K562 (cell line): ENCODE results near the gene WDR18. TPM values are rescaled to one million over a fixed set of nuclear protein-coding genes. Genes with fewer than 3 reads are reported as not detected.

Source experiments
- ATAC-seq: fragments of 200-7000 bp; cut with Tn5 transposase; 3 replicates; pipeline ENCODE4 v1.9.1; 2020; ENCODE audit warnings: moderate library complexity
- BruUV-seq: library from RNA; stranded (reverse); fragments of 400-500 nt; replicated peaks from 2 replicates; lab custom pipeline; 2021; lab: Mats Ljungman, UMichigan
- CTCF ChIA-PET: fragments of 300-600 bp; formaldehyde crosslinking; extraction: SDS; loops from one replicate; lab custom pipeline; 2021; ENCODE audit warnings: low intra/inter-chr PET ratio; lab: Yijun Ruan, JAX
- POLR2A ChIA-PET: fragments of 300-600, 350-650 bp; sonication (Branson Sonifier 250); formaldehyde crosslinking; extraction: SDS; loops from one replicate; lab custom pipeline; 2021; ENCODE audit warnings: antibody characterized with exemption, inconsistent platforms; lab: Yijun Ruan, JAX
- DNase-seq, 4 experiments: peaks; one replicate each; pipeline versions ENCODE4 v3.0.0 to v3.0.0-alpha.2; 2011 to 2018; ENCODE audit warnings: low spot score in 3 of 4, mixed read lengths in 3 of 4; ENCODE audit errors: extremely low read depth in 1 of 4
- FAIRE-seq: peaks from 2 replicates; lab custom pipeline; 2011; peaks lifted over from hg19 to GRCh38; lab: Jason Lieb, UNC
- H2AFZ ChIP-seq: 2 replicates; pipeline ENCODE4 v1.6.0; 2011; ENCODE audit warnings: low read depth, low read length, control low read depth, inconsistent platforms
- H3K27ac ChIP-seq: fragments of 200-600 bp; 3 replicates; pipeline ENCODE4 v1.8.0; 2011; ENCODE audit warnings: low read depth, mild to moderate bottlenecking, control low read depth, inconsistent platforms, low read length, moderate library complexity, mixed read lengths; ENCODE audit errors: extremely low read depth
- H3K27me3 ChIP-seq, 2 experiments: fragments of 300-600 bp in 1 of 2; 2 replicates in 1 of 2; 3 replicates in 1 of 2; pipeline versions ENCODE4 v1.6.0 to v1.8.0; 2011; ENCODE audit warnings: inconsistent platforms in 2 of 2, low read length in 2 of 2, mild to moderate bottlenecking in 1 of 2, mixed read lengths in 1 of 2, moderate library complexity in 1 of 2; ENCODE audit not compliant: control insufficient read depth in 2 of 2, insufficient read depth in 2 of 2
- H3K36me3 ChIP-seq: fragments of 300-600 bp; 3 replicates; pipeline ENCODE4 v1.8.0; 2011; ENCODE audit warnings: mild to moderate bottlenecking, low read length, inconsistent platforms; ENCODE audit not compliant: control insufficient read depth, insufficient read depth
- H3K4me1 ChIP-seq, 2 experiments: fragments of 200-600 bp in 1 of 2; replicated peaks in 1 of 2; 2 replicates in 1 of 2; 3 replicates in 1 of 2; pipeline versions ENCODE4 v1.5.1 to v1.8.0; 2011; ENCODE audit warnings: inconsistent platforms in 2 of 2, low read length in 2 of 2, mild to moderate bottlenecking in 1 of 2, mixed read lengths in 1 of 2, moderate library complexity in 1 of 2; ENCODE audit not compliant: control insufficient read depth in 2 of 2, insufficient read depth in 2 of 2
- H3K4me2 ChIP-seq: 2 replicates; pipeline ENCODE4 v1.6.1; 2011; ENCODE audit warnings: low read length, control low read depth, inconsistent platforms, mixed read lengths; ENCODE audit not compliant: insufficient read depth
- H3K4me3 ChIP-seq: fragments of 200-600 bp; sonication (generic), shearing (Covaris generic); 2 replicates; pipeline ENCODE4 v1.5.1; 2016; ENCODE audit warnings: control low read depth, inconsistent platforms
- H3K79me2 ChIP-seq: fragments of 200-600 bp; 3 replicates; pipeline ENCODE4 v1.8.0; 2011; ENCODE audit warnings: low read length, inconsistent platforms; ENCODE audit not compliant: control insufficient read depth, insufficient read depth
- H3K9ac ChIP-seq, 2 experiments: 2 replicates each; pipeline versions ENCODE4 v1.6.0 to v1.6.1; 2011; ENCODE audit warnings: low read depth in 2 of 2, low read length in 2 of 2, control low read depth in 1 of 2, inconsistent platforms in 1 of 2, mild to moderate bottlenecking in 1 of 2, mixed read lengths in 1 of 2; ENCODE audit not compliant: insufficient read depth in 1 of 2
- H3K9me1 ChIP-seq: one replicate; pipeline ENCODE4 v1.6.0; 2011; ENCODE audit warnings: inconsistent platforms, mild to moderate bottlenecking, low read length, moderate library complexity; ENCODE audit not compliant: control insufficient read depth, insufficient read depth
- H3K9me3 ChIP-seq: replicated peaks from 2 replicates; pipeline ENCODE4 v1.5.1; 2011; ENCODE audit warnings: low read depth, low read length, inconsistent platforms; ENCODE audit not compliant: control insufficient read depth, insufficient read depth
- H4K20me1 ChIP-seq: replicated peaks from 2 replicates; pipeline ENCODE4 v1.6.1; 2011; ENCODE audit warnings: low read length, inconsistent platforms, mixed read lengths; ENCODE audit not compliant: control insufficient read depth, insufficient read depth
- CBFB ChIP-seq: sonication (generic); formaldehyde crosslinking; IDR thresholded peaks from 2 replicates; pipeline ENCODE4 v1.4.0; 2020; ENCODE audit warnings: mild to moderate bottlenecking, missing genetic modification reagents
- HDAC1 ChIP-seq, 2 experiments: fragments of 450-650 bp; IDR thresholded peaks; 2 replicates each; pipeline ENCODE4 v1.6.1; 2016 to 2017; ENCODE audit warnings: inconsistent platforms in 1 of 2, mild to moderate bottlenecking in 1 of 2, moderate library complexity in 1 of 2
- KAT2B ChIP-seq: IDR thresholded peaks from one replicate; pipeline ENCODE4 v1.6.1; 2012; ENCODE audit warnings: low read depth, mild to moderate bottlenecking, control low read depth, inconsistent platforms, low read length, moderate library complexity
- PRPF4 ChIP-seq: fragments of 200-400 bp; formaldehyde crosslinking; IDR thresholded peaks from one replicate; pipeline ENCODE4 v1.6.1; 2017; ENCODE audit warnings: low read length, low read depth, mild to moderate bottlenecking; ENCODE audit not compliant: insufficient read depth, poor library complexity, severe bottlenecking
- VEZF1 ChIP-seq: fragments of 200-800 bp; sonication (Bioruptor generic); IDR thresholded peaks from 2 replicates; pipeline ENCODE4 v1.6.1; 2017; ENCODE audit warnings: missing genetic modification characterization, missing compliant biosample characterization
- ZBTB26 ChIP-seq: fragments of 450-650 bp; formaldehyde crosslinking; IDR thresholded peaks from 2 replicates; pipeline ENCODE4 v1.4.0; 2022; ENCODE audit warnings: missing genetic modification characterization
- ZNF239 ChIP-seq: fragments of 250-450 bp; sonication (Bioruptor Pico); IDR thresholded peaks from 2 replicates; pipeline ENCODE4 v1.4.0; 2020; ENCODE audit warnings: mild to moderate bottlenecking
- ZNF766 ChIP-seq: fragments of 200-800 bp; sonication (Bioruptor generic); conservative IDR thresholded peaks from 2 replicates; pipeline ENCODE4 v1.6.1; 2016; ENCODE audit warnings: missing genetic modification characterization, missing compliant biosample characterization
- WGBS: fragments of 100-300 bp; shearing (Covaris generic); methylation state at CpG from one replicate; pipeline ENCODE4 v1.1.6; 2016; ENCODE audit warnings: low coverage, mixed read lengths; ENCODE audit not compliant: insufficient coverage; ENCODE audit errors: missing lambda C conversion rate; 5-methylcytosine and 5-hydroxymethylcytosine counted together
- in situ Hi-C: fragments of 300-500 bp; cut with MboI; formaldehyde crosslinking; loops from 4 replicates; pipeline ENCODE4 v1.15.0; 2018; ENCODE audit warnings: inconsistent platforms, mixed read lengths
- intact Hi-C: fragments of 100-400 bp; cut with micrococcal nuclease; formaldehyde crosslinking; loops from 2 replicates; pipeline ENCODE4 v1.14.2; 2022
- polyA plus RNA-seq, 8 experiments: library from polyadenylated mRNA; depleted of rRNA in 4 of 8; stranded (reverse) in 5 of 8; unstranded in 3 of 8; fragments of >200 nt; fragmentation: Nextera tagmentation in 2 of 8; fragmentation: Illumina TruSeq in 1 of 8; extraction: Ambion mirVana in 2 of 8; extraction: Trizol in 1 of 8; gene quantifications; 2 replicates each; pipeline versions ENCODE4 v1.2.1 to v1.2.3, GENCODE V29; 2011 to 2014; ENCODE audit warnings: inconsistent platforms in 1 of 8, missing spikeins in 1 of 8
- total RNA-seq, 7 experiments: library from RNA; depleted of rRNA in 6 of 7; stranded (reverse); fragments of >200 nt in 6 of 7; fragmentation: Illumina TruSeq in 2 of 7; extraction: Trizol in 2 of 7; gene quantifications; 2 replicates each; pipeline versions ENCODE4 v1.2.1 to v1.2.3, GENCODE V29; 2011 to 2021; ENCODE audit warnings: low replicate concordance in 1 of 7
- TF ChIP-seq, protein P1 (sequence below), 2 experiments: fragments of 450-650 bp; IDR thresholded peaks; 2 replicates each; pipeline ENCODE4 v1.6.1; 2016; ENCODE audit warnings: mild to moderate bottlenecking in 2 of 2, borderline replicate concordance in 1 of 2, low read depth in 1 of 2, moderate library complexity in 1 of 2

Gene WDR18
- total and polyA plus RNA-seq, 9 of the 15 experiments (the other 6 are each of a cell fraction or from before 2014, with no cell fraction given) = 0.65 to 181 (median 30.1) TPM

GRCh38 chr19:998064-998463 is 13.9 kb downstream of the WDR18 start:
- in situ Hi-C loops = no loop called here
- Histone ChIP-seq H3K36me3 (peaks cover 25% of the 10 kb centered on the region; the same call in 1 of the 3 replicates), H3K79me2 (no peaks in the 10 kb centered on the region), H3K9me3 (no peaks in the 10 kb centered on the region), H3K4me1 (peaks cover 9 to 73% of the 10 kb centered on the region in 2 experiments), H3K4me2 (peak overlapping the region; percentile 8; the same call in 1 of the 2 replicates), H4K20me1 (no peaks in the 10 kb centered on the region; the same call in 1 of the 2 replicates), H3K27me3 (no peaks in the 10 kb centered on the region), H3K9me1 (peaks cover 3% of the 10 kb centered on the region), H3K4me3 (no peak overlapping the region), H3K27ac (no peak overlapping the region), H2AFZ (0 out of 2 replicates have a peak overlapping the region, but pooled peaks have one; percentile 33), H3K9ac (peak overlapping the region in 1 of 2 experiments; percentile 40; a peak in 1 of 4 replicates)
- BruUV-seq = no TSS peak
- 12% methylated on average over 6 of the region's 6 CpGs for WGBS
- intact Hi-C loops = no loop called here
- ChIA-PET POLR2A (interaction anchor here (0.9 to 1.1 kb wide), 2 partner anchors 19 to 27 kb away, joined by 3 read pairs; no protein-coding TSS in a partner anchor), CTCF (no interaction called here)
- FAIRE-seq = peak; percentile 70
- no peak for DNase-seq
- no peak for ATAC-seq
- TF ChIP-seq CBFB (CRISPR knock-in tag) = no peak
- TF ChIP-seq VEZF1 (CRISPR knock-in tag) = no peak
- no peak for TF ChIP-seq HDAC1 (IDR thresholded peaks at IDR 0.05)
- TF ChIP-seq, protein P1, sequence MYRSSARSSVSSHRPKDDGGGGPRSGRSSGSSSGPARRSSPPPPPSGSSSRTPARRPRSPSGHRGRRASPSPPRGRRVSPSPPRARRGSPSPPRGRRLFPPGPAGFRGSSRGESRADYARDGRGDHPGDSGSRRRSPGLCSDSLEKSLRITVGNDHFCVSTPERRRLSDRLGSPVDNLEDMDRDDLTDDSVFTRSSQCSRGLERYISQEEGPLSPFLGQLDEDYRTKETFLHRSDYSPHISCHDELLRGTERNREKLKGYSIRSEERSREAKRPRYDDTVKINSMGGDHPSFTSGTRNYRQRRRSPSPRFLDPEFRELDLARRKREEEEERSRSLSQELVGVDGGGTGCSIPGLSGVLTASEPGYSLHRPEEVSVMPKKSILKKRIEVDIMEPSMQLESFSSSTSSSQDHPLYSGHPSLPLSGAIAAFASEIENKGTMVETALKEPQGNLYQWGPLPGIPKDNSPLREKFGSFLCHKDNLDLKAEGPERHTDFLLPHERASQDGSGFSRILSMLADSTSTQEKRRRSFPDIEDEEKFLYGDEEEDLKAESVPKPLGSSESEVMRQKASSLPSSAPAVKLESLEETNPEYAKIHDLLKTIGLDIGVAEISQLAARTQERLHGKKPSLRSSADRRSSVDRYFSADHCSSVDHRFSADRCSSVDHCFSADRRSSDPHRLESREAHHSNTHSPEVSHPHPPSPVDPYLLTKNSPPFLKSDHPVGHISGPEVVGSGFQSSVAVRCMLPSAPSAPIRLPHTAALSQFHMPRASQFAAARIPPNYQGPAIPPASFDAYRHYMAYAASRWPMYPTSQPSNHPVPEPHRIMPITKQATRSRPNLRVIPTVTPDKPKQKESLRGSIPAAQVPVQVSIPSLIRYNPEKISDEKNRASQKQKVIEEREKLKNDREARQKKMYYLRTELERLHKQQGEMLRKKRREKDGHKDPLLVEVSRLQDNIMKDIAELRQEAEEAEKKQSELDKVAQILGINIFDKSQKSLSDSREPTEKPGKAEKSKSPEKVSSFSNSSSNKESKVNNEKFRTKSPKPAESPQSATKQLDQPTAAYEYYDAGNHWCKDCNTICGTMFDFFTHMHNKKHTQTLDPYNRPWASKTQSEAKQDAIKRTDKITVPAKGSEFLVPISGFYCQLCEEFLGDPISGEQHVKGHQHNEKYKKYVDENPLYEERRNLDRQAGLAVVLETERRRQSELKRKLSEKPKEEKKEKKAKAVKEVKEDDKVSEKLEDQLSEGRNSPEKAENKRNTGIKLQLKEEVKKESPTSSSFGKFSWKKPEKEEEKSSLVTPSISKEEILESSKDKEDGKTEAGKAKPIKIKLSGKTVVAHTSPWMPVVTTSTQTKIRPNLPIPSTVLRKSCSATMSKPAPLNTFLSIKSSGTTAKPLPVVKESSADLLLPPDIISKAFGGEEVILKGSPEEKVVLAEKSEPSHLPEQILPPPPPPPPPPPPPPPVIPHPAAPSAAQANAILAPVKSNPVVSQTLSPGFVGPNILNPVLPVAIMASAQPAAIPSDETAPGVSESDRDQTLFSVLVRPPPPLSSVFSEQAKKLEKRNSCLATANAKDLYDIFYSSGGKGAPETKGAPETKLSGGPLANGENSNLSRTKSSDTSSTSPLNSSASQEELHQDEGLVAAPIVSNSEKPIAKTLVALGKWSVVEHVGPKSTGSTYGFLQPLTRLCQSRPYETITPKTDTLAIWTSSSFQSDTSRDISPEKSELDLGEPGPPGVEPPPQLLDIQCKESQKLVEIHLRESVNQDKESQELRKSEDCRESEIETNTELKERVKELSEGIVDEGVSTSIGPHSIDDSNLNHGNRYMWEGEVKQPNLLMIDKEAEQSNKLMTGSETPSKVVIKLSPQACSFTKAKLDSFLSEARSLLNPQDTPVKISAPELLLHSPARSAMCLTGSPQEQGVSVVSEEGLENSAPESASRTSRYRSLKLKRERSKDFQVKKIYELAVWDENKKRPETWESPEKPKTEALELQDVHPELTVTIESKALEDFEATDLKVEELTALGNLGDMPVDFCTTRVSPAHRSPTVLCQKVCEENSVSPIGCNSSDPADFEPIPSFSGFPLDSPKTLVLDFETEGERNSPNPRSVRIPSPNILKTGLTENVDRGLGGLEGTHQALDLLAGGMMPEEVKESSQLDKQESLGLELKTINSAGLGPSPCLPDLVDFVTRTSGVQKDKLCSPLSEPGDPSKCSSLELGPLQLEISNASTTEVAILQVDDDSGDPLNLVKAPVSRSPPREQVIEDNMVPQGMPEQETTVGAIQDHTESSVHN (IDR thresholded peaks at IDR 0.05; ENCODE audit: borderline replicate concordance in 1 of 2, low read depth in 1 of 2) = no peak
- TF ChIP-seq ZNF766 (CRISPR knock-in tag) = no peak
- no peak for TF ChIP-seq ZNF239 (CRISPR knock-in tag)
- no peak for TF ChIP-seq PRPF4
- TF ChIP-seq KAT2B = no peak
- TF ChIP-seq ZBTB26 (CRISPR knock-in tag) = no peak
